GM12878 (cell line): ENCODE results near the gene SNX32. TPM values are rescaled to one million over a fixed set of nuclear protein-coding genes. Genes with fewer than 3 reads are reported as not detected.

Experiments used
- ATAC-seq: fragments of 200-7000 bp; cut with Tn5 transposase; 3 replicates; pipeline ENCODE4 v1.9.1; 2020; ENCODE audit warnings: mild to moderate bottlenecking, moderate library complexity
- BruUV-seq: library from RNA; stranded (reverse); fragments of 400-500 nt; replicated peaks from 2 replicates; lab custom pipeline; 2021; lab: Mats Ljungman, UMichigan
- CTCF ChIA-PET: fragments of 300-600 bp; sonication (Branson Sonifier 250); formaldehyde crosslinking; extraction: SDS; loops from one replicate; lab custom pipeline; 2021; ENCODE audit warnings: inconsistent platforms; lab: Yijun Ruan, JAX
- POLR2A ChIA-PET: fragments of 350-600 bp; formaldehyde crosslinking; extraction: SDS; loops from one replicate; lab custom pipeline; 2021; ENCODE audit warnings: inconsistent platforms; lab: Charles Lee
- RAD21 ChIA-PET: fragments of 300-600 bp; sonication (Branson Sonifier 250); formaldehyde crosslinking; loops from one replicate; lab custom pipeline; 2023; ENCODE audit warnings: antibody characterized with exemption; ENCODE audit not compliant: unreplicated experiment; lab: Charles Lee
- SMC1A ChIA-PET: fragments of 300-600 bp; sonication (Branson Sonifier 250); formaldehyde crosslinking; loops from one replicate; lab custom pipeline; 2023; ENCODE audit not compliant: unreplicated experiment, uncharacterized antibody; lab: Charles Lee
- DNase-seq: peaks from one replicate; pipeline ENCODE4 v3.0.0-alpha.2; 2011; ENCODE audit warnings: low read depth, low spot score
- FAIRE-seq: peaks from 3 replicates; lab custom pipeline; 2011; peaks lifted over from hg19 to GRCh38; lab: Jason Lieb, UNC
- H2AFZ ChIP-seq: 2 replicates; pipeline ENCODE4 v1.6.0; 2011; ENCODE audit warnings: low read depth, low read length, control low read depth; ENCODE audit not compliant: control insufficient read depth
- H3K27ac ChIP-seq: 2 replicates; pipeline ENCODE4 v1.5.1; 2011; ENCODE audit warnings: control low read depth; ENCODE audit not compliant: control insufficient read depth, insufficient read depth
- H3K27me3 ChIP-seq, 2 experiments: replicated peaks in 1 of 2; 2 replicates each; pipeline versions ENCODE4 v1.6.0 to v1.6.1; 2011; ENCODE audit warnings: low read length in 1 of 2; ENCODE audit not compliant: control insufficient read depth in 2 of 2, insufficient read depth in 2 of 2
- H3K36me3 ChIP-seq, 2 experiments: 2 replicates each; pipeline ENCODE4 v1.5.1; 2011; ENCODE audit warnings: low read length in 1 of 2; ENCODE audit not compliant: control insufficient read depth in 2 of 2, insufficient read depth in 2 of 2
- H3K4me1 ChIP-seq: 2 replicates; pipeline ENCODE4 v1.6.1; 2011; ENCODE audit warnings: mild to moderate bottlenecking, low read length, moderate library complexity, mixed read lengths; ENCODE audit not compliant: control insufficient read depth, insufficient read depth
- H3K4me2 ChIP-seq: 2 replicates; pipeline ENCODE4 v1.6.0; 2011; ENCODE audit warnings: control low read depth; ENCODE audit not compliant: control insufficient read depth, insufficient read depth
- H3K4me3 ChIP-seq: fragments of 200-600 bp; sonication (generic); 2 replicates; pipeline ENCODE4 v1.5.1; 2016
- H3K79me2 ChIP-seq: 2 replicates; pipeline ENCODE4 v1.6.0; 2011; ENCODE audit warnings: low read length; ENCODE audit not compliant: control insufficient read depth, insufficient read depth
- H3K9ac ChIP-seq: 2 replicates; pipeline ENCODE4 v1.8.0; 2011; ENCODE audit warnings: low read length, control low read depth, mixed read lengths; ENCODE audit not compliant: control insufficient read depth, insufficient read depth
- H3K9me3 ChIP-seq: replicated peaks from 3 replicates; pipeline ENCODE4 v1.5.1; 2011; ENCODE audit warnings: mild to moderate bottlenecking, low read length; ENCODE audit not compliant: control insufficient read depth, insufficient read depth
- H4K20me1 ChIP-seq: 2 replicates; pipeline ENCODE4 v1.6.0; 2011; ENCODE audit not compliant: control insufficient read depth, insufficient read depth
- CBFB ChIP-seq: IDR thresholded peaks from 2 replicates; pipeline ENCODE4 v1.6.1; 2016; ENCODE audit warnings: antibody characterized with exemption, low read depth
- CREM ChIP-seq: IDR thresholded peaks from 2 replicates; pipeline ENCODE4 v1.6.1; 2014; ENCODE audit warnings: antibody characterized with exemption, low read depth
- MEF2A ChIP-seq: IDR thresholded peaks from 2 replicates; pipeline ENCODE4 v1.6.1; 2011; ENCODE audit warnings: low read depth, mild to moderate bottlenecking, low read length, moderate library complexity; ENCODE audit not compliant: insufficient read depth
- MEF2B ChIP-seq: fragments of 450-650 bp; IDR thresholded peaks from 2 replicates; pipeline ENCODE4 v1.6.1; 2018; ENCODE audit warnings: mild to moderate bottlenecking, moderate library complexity; ENCODE audit not compliant: partially characterized antibody, poor library complexity, severe bottlenecking
- POLR2A ChIP-seq: IDR thresholded peaks from 2 replicates; pipeline ENCODE4 v1.6.1; 2011; ENCODE audit warnings: low read depth, mild to moderate bottlenecking, low read length
- RAD51 ChIP-seq: fragments of 450-650 bp; IDR thresholded peaks from 2 replicates; pipeline ENCODE4 v1.6.1; 2016; ENCODE audit warnings: moderate library complexity, mild to moderate bottlenecking, inconsistent platforms
- WGBS: methylation state at CpG from one replicate; pipeline ENCODE4 v1.1.6; 2016; ENCODE audit warnings: low lambda C conversion rate; ENCODE audit not compliant: insufficient replicate concordance, insufficient coverage; ENCODE audit errors: missing lambda C conversion rate; 5-methylcytosine and 5-hydroxymethylcytosine counted together
- in situ Hi-C: fragments of 300-500 bp; cut with MboI; formaldehyde crosslinking; loops from 9 replicates; pipeline ENCODE4 v1.14.3; 2018; ENCODE audit warnings: mixed read lengths
- intact Hi-C: fragments of 100-400 bp; cut with micrococcal nuclease; formaldehyde crosslinking; loops from one replicate; pipeline ENCODE4 v1.14.2; 2022; ENCODE audit not compliant: unreplicated experiment
- polyA plus RNA-seq, 11 experiments: library from polyadenylated mRNA; depleted of rRNA in 4 of 11; unstranded in 6 of 11; stranded (reverse) in 5 of 11; fragments of >200 nt; fragmentation: Nextera tagmentation in 4 of 11; fragmentation: Illumina TruSeq in 1 of 11; extraction: Ambion mirVana in 4 of 11; extraction: Trizol in 1 of 11; gene quantifications; 1 replicate in 1 of 11; 2 replicates in 10 of 11; pipeline versions ENCODE4 v1.2.1 to v1.2.3, GENCODE V29; 2011 to 2016; ENCODE audit warnings: inconsistent platforms in 2 of 11, missing spikeins in 2 of 11, low read depth in 1 of 11
- total RNA-seq, 4 experiments: library from RNA; depleted of rRNA in 3 of 4; stranded (reverse); fragments of >200 nt in 3 of 4; fragmentation: Illumina TruSeq in 1 of 4; extraction: Trizol in 1 of 4; gene quantifications; 2 replicates each; pipeline versions ENCODE4 v1.2.1 to v1.2.3, GENCODE V29; 2013 to 2021
- TF ChIP-seq, protein P1 (sequence below): fragments of 450-650 bp; IDR thresholded peaks from 2 replicates; pipeline ENCODE4 v1.6.1; 2016; ENCODE audit warnings: mild to moderate bottlenecking
- TF ChIP-seq, protein P2 (sequence below): fragments of 450-650 bp; IDR thresholded peaks from 2 replicates; pipeline ENCODE4 v1.6.1; 2016; ENCODE audit warnings: mild to moderate bottlenecking, moderate library complexity, borderline replicate concordance

The SNX32 gene
- total and polyA plus RNA-seq, 10 of the 15 experiments (the other 5 are each of a cell fraction or from before 2014, with no cell fraction given), result 0.04 to 1.5 (median 0.11) TPM; not detected in 1

DNA sequence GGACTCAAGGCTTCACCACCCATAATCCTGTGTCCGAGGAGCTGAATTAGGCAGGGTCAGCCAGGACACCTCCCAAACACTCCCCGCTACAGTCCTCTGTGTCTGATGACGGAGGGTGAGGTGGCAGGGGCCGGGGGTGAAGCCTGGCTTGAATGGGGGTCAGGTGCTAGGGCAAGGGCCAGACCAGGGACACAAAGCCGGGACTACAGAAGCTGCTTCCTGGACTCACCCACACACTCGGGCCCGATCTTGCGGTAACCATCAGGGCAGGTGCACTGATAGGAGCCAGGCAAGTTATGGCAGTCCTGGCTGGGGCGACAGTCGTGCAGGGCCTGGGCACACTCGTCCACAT is 36.5 kb downstream of the SNX32 start:
- CTCF ChIA-PET, result interaction anchor here (1.1 to 4.5 kb wide), 4 partner anchors 10 to 90 kb away, joined by 3 to 41 read pairs (median 15); partner anchors contain the start of genes CCDC85B, CFL1 and MUS81

DNA sequence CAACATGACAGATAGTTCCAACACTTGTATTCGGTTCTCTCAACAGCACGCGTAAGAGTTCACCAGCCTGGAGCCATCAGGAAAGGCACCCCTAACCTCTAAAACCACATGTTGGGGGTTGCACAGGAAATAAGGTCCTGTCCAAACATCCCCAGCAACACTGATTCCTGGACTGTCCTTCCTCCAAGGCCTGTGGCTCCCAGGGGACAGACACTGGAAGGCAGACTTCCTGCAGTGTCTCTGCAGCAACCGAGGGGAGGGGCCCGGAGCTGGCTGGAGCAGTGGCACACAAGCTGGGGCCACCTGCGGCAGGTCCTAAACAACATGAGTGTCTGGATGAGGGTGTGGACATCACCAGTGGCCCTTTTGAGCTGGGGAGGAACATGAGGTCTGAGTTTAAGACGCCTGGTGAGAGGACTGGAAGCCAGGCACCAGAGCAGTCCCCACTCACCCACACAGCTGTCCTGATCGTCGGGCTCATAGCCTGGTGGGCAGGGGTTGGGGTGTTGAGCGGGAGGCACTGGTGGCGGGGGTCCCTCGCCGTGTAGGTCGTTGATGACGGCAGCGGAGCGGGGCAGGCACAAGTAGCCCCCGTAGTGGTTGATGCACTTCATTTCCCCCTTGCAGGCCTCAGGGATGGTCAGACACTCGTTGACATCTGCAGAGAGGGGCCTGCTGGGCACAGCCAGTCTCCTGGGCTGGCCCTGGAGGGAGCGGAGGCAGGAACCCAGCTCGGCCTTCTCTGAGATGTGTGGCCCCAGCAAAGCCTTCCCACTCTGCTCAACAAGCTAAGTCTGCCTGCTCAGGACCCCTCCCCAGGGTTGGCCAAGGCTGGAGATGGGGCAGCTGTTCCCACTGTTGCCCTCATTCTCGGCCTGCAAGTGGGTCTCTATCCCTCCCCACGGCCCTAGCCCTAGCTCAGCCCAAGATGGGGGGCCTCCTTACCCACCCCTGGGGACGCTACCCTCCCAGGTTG is 37.2 kb downstream of the SNX32 start:
- in situ Hi-C loops (loop anchor here (25.0 kb wide), 1 partner anchor 1634 kb away; the partner anchor contains the start of genes DNAJC4, FKBP2, NUDT22 and PPP1R14B), intact Hi-C loops (no loop called here)
- no peaks in the 10 kb centered on the region for H4K20me1 ChIP-seq
- no peaks in the 10 kb centered on the region for H3K9me3 ChIP-seq
- no peak overlapping the region for H2AFZ ChIP-seq
- FAIRE-seq, result no peak
- ChIA-PET SMC1A (interaction anchor here (1.4 to 2.3 kb wide), 3 partner anchors 11 to 19 kb away, joined by 4 to 7 read pairs (median 6); partner anchors contain the start of genes CCDC85B and MUS81), CTCF (interaction anchor here (1.1 to 4.5 kb wide), 5 partner anchors 11 to 91 kb away, joined by 3 to 41 read pairs (median 8); partner anchors contain the start of genes CCDC85B, CFL1, FIBP and MUS81), RAD21 (interaction anchor here (1.0 to 1.3 kb wide), 2 partner anchors 11 to 17 kb away, joined by 3 to 5 read pairs; partner anchors contain the start of genes FIBP and MUS81), POLR2A (interaction anchor here (0.6 to 4.5 kb wide), 4 partner anchors 10 to 19 kb away, joined by 3 to 44 read pairs (median 4); partner anchors contain the start of genes CCDC85B, FIBP and MUS81)
- 41% methylated on average over 24 of the region's 24 CpGs for WGBS
- no TSS peak for BruUV-seq
- H3K36me3 ChIP-seq, result peaks cover 5 to 9% of the 10 kb centered on the region in 2 experiments; a peak in 3 of 4 replicates
- no peak for DNase-seq
- H3K79me2 ChIP-seq, result no peaks in the 10 kb centered on the region
- peaks cover 11% of the 10 kb centered on the region for H3K4me1 ChIP-seq
- H3K9ac ChIP-seq, result no peak overlapping the region
- no peak overlapping the region for H3K4me3 ChIP-seq
- no peak overlapping the region for H3K4me2 ChIP-seq
- H3K27ac ChIP-seq, result no peak overlapping the region
- peak; percentile 2; the same call in 1 of the 3 replicates for ATAC-seq
- H3K27me3 ChIP-seq, result no peaks in the 10 kb centered on the region
- TF ChIP-seq, protein P1, sequence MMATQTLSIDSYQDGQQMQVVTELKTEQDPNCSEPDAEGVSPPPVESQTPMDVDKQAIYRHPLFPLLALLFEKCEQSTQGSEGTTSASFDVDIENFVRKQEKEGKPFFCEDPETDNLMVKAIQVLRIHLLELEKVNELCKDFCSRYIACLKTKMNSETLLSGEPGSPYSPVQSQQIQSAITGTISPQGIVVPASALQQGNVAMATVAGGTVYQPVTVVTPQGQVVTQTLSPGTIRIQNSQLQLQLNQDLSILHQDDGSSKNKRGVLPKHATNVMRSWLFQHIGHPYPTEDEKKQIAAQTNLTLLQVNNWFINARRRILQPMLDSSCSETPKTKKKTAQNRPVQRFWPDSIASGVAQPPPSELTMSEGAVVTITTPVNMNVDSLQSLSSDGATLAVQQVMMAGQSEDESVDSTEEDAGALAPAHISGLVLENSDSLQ, result no peak
- TF ChIP-seq CBFB (peak; percentile 12; the same call in 1 of the 2 replicates), MEF2B (peak; percentile 17), CREM (no peak)
- TF ChIP-seq, protein P2, sequence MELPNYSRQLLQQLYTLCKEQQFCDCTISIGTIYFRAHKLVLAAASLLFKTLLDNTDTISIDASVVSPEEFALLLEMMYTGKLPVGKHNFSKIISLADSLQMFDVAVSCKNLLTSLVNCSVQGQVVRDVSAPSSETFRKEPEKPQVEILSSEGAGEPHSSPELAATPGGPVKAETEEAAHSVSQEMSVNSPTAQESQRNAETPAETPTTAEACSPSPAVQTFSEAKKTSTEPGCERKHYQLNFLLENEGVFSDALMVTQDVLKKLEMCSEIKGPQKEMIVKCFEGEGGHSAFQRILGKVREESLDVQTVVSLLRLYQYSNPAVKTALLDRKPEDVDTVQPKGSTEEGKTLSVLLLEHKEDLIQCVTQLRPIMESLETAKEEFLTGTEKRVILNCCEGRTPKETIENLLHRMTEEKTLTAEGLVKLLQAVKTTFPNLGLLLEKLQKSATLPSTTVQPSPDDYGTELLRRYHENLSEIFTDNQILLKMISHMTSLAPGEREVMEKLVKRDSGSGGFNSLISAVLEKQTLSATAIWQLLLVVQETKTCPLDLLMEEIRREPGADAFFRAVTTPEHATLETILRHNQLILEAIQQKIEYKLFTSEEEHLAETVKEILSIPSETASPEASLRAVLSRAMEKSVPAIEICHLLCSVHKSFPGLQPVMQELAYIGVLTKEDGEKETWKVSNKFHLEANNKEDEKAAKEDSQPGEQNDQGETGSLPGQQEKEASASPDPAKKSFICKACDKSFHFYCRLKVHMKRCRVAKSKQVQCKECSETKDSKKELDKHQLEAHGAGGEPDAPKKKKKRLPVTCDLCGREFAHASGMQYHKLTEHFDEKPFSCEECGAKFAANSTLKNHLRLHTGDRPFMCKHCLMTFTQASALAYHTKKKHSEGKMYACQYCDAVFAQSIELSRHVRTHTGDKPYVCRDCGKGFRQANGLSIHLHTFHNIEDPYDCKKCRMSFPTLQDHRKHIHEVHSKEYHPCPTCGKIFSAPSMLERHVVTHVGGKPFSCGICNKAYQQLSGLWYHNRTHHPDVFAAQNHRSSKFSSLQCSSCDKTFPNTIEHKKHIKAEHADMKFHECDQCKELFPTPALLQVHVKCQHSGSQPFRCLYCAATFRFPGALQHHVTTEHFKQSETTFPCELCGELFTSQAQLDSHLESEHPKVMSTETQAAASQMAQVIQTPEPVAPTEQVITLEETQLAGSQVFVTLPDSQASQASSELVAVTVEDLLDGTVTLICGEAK, result no peak

More for the DNA sequence above, 36.5 kb downstream of the SNX32 start:
- no peaks in the 10 kb centered on the region for H3K27me3 ChIP-seq
- ChIA-PET POLR2A (interaction anchor here (0.6 to 4.5 kb wide), 2 partner anchors 10 to 17 kb away, joined by 3 to 44 read pairs; partner anchors contain the start of gene MUS81), SMC1A (interaction anchor here (2.3 kb wide), 1 partner anchor 10 kb away, joined by 7 read pairs; the partner anchor contains the start of gene MUS81), RAD21 (interaction anchor here (1.0 kb wide), 1 partner anchor 18 kb away, joined by 3 read pairs; the partner anchor contains the start of gene FIBP)
- DNase-seq (no peak), FAIRE-seq (no peak), ATAC-seq (no peak)
- in situ Hi-C loops (loop anchor here (25.0 kb wide), 1 partner anchor 1633 kb away; the partner anchor contains the start of genes DNAJC4, FKBP2, NUDT22 and PPP1R14B), intact Hi-C loops (no loop called here)
- 44% methylated on average over 8 of the region's 11 CpGs for WGBS
- peaks cover 8 to 14% of the 10 kb centered on the region in 2 experiments for H3K36me3 ChIP-seq
- H2AFZ ChIP-seq, result no peak overlapping the region
- no peak overlapping the region for H3K27ac ChIP-seq
- no peak overlapping the region for H3K4me3 ChIP-seq
- H3K4me1 ChIP-seq, result peaks cover 11% of the 10 kb centered on the region
- H3K4me2 ChIP-seq, result no peak overlapping the region
- no peaks in the 10 kb centered on the region for H4K20me1 ChIP-seq
- TF ChIP-seq MEF2A, result no peak
- 0 out of 2 replicates have a peak, but pooled peaks have one; percentile 12 for TF ChIP-seq CBFB
- TF ChIP-seq RAD51, result no peak
- TF ChIP-seq POLR2A, result peak; percentile 73; the same call in 1 of the 2 replicates
- H3K79me2 ChIP-seq, result no peaks in the 10 kb centered on the region
- H3K9ac ChIP-seq, result no peak overlapping the region
- no TSS peak for BruUV-seq
- H3K9me3 ChIP-seq, result no peaks in the 10 kb centered on the region
